Myocyte (in vitro differentiated cells): ENCODE measurements around the gene RAB3C. TPM values are rescaled to one million over a fixed set of nuclear protein-coding genes. Genes with fewer than 3 reads are reported as not detected.

ENCODE experiments used
- total RNA-seq: library from RNA; depleted of rRNA; stranded (reverse); fragments of >200 nt; gene quantifications from 2 replicates; pipeline ENCODE4 v1.2.3, GENCODE V29; 2014

The RAB3C gene
- total RNA-seq, 1 donor from 2014 or later, result not detected

Other genes with a start within 250 kb of the RAB3C start
- gene PLK2, start 123.0 kb upstream of the RAB3C start, total RNA-seq, result 171 and 198 TPM in 2 replicates
- not detected in 2 replicates for gene GAPT, start 91.6 kb upstream of the RAB3C start, total RNA-seq